Type B pancreatic cell (in vitro differentiated cells): Measurements from ENCODE around the gene PHYHIPL. TPM values are rescaled to one million over a fixed set of nuclear protein-coding genes. Genes with fewer than 3 reads are reported as not detected.

Source experiments
- DNase-seq: peaks from one replicate; pipeline ENCODE4 v3.0.0; 2021; ENCODE audit warnings: mixed read lengths; ENCODE audit not compliant: unreplicated experiment; ENCODE audit errors: extremely low spot score
- H3K27ac Mint-ChIP-seq: 2 replicates; pipeline ENCODE4 v1.8.0; 2021; ENCODE audit warnings: mild to moderate bottlenecking, mixed read lengths
- H3K27me3 Mint-ChIP-seq: 2 replicates; pipeline ENCODE4 v1.8.0; 2021; ENCODE audit warnings: mixed read lengths
- H3K36me3 Mint-ChIP-seq: 2 replicates; pipeline ENCODE4 v1.8.0; 2021; ENCODE audit warnings: mixed read lengths
- H3K4me1 Mint-ChIP-seq: one replicate; pipeline ENCODE4 v1.8.0; 2021; ENCODE audit warnings: mixed read lengths; ENCODE audit not compliant: unreplicated experiment
- H3K4me3 Mint-ChIP-seq: 2 replicates; pipeline ENCODE4 v1.8.0; 2021; ENCODE audit warnings: mild to moderate bottlenecking, mixed read lengths
- H3K9me3 Mint-ChIP-seq: 2 replicates; pipeline ENCODE4 v1.8.0; 2021; ENCODE audit warnings: mixed read lengths
- total RNA-seq: library from RNA; stranded (reverse); gene quantifications from 2 replicates; pipeline ENCODE4 v1.2.1, GENCODE V29; 2021; ENCODE audit warnings: low replicate concordance
- TF ChIP-seq, protein P1 (sequence below): fragments of 200-600 bp; sonication (generic); conservative IDR thresholded peaks from 2 replicates; pipeline ENCODE4 v1.5.0; 2021; ENCODE audit warnings: antibody characterized with exemption, mild to moderate bottlenecking

PHYHIPL gene
- total RNA-seq, 1 donor from 2014 or later: 14.3 TPM

DNA sequence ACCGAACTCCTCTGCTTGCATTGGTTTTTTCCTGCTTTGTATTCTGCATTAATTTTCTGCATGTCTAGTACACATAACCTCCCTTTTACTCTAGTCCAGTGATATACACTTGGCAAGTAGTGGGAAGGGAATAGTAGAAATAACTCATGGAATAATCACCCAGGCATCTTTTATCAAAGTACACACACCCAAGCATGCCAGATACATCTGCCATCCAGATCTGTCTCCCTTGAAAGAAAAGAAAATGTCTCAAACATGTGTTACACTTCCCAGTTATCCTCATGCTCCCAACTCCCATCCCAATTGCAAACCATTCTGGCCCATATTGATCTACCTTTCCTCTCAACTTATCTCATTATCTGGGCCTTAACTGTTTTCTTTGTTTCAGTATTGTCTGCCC lies 79.0 kb downstream of the PHYHIPL start:
- Mint-ChIP-seq H3K4me1 (no peaks in the 10 kb centered on the region), H3K27me3 (no peaks in the 10 kb centered on the region), H3K4me3 (no peak overlapping the region), H3K9me3 (no peaks in the 10 kb centered on the region), H3K27ac (no peak overlapping the region), H3K36me3 (peaks cover 8% of the 10 kb centered on the region)
- TF ChIP-seq, protein P1, sequence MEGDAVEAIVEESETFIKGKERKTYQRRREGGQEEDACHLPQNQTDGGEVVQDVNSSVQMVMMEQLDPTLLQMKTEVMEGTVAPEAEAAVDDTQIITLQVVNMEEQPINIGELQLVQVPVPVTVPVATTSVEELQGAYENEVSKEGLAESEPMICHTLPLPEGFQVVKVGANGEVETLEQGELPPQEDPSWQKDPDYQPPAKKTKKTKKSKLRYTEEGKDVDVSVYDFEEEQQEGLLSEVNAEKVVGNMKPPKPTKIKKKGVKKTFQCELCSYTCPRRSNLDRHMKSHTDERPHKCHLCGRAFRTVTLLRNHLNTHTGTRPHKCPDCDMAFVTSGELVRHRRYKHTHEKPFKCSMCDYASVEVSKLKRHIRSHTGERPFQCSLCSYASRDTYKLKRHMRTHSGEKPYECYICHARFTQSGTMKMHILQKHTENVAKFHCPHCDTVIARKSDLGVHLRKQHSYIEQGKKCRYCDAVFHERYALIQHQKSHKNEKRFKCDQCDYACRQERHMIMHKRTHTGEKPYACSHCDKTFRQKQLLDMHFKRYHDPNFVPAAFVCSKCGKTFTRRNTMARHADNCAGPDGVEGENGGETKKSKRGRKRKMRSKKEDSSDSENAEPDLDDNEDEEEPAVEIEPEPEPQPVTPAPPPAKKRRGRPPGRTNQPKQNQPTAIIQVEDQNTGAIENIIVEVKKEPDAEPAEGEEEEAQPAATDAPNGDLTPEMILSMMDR: no peak
- DNase-seq: no peak

DNA sequence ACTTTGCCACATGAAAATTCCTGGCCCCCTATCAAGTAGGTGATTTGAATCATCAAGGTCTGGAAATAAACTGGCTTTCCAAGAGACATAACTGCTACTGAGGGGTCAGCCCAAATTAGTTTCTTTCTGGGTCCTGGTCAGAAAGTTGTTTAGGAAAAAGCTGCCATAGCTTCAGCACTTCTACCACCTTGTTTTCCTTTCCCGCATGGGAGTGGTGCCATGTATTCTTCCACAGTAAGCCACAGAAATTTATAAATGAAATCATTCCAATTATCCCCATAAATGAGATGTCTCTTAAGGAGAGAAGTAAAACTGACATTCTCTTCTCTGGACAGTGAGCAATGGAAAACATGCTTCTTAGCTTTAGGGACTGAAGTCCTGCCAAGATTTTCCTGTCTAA lies 80.8 kb downstream of the PHYHIPL start:
- Mint-ChIP-seq H3K27ac (no peak overlapping the region), H3K4me1 (no peaks in the 10 kb centered on the region), H3K9me3 (no peaks in the 10 kb centered on the region), H3K4me3 (no peak overlapping the region), H3K27me3 (no peaks in the 10 kb centered on the region), H3K36me3 (peaks cover 5% of the 10 kb centered on the region)
- DNase-seq: no peak
- TF ChIP-seq, protein P1: no peak

DNA sequence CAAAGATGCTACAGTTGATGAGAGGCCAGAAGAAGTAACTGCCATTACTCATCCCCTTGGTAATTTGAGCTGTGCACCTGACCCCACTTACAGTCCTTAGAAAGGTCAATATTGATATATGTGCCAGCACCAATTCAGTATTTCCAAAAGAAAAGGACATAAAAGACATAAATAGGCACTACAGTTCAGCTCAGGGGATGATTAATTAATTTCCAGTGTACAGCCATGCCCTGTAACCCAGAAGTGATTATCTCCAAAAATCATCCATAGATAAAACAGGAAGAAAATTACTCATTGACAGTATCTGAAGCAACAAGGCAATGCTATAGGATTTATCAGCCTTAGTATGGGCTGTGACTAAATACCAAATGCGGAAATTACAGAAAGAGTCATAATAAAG lies 82.4 kb downstream of the PHYHIPL start:
- Mint-ChIP-seq H3K27ac (no peak overlapping the region), H3K4me1 (no peaks in the 10 kb centered on the region), H3K4me3 (no peak overlapping the region), H3K36me3 (peaks cover 5% of the 10 kb centered on the region), H3K9me3 (no peaks in the 10 kb centered on the region), H3K27me3 (no peaks in the 10 kb centered on the region)
- DNase-seq: no peak
- TF ChIP-seq, protein P1: no peak

DNA sequence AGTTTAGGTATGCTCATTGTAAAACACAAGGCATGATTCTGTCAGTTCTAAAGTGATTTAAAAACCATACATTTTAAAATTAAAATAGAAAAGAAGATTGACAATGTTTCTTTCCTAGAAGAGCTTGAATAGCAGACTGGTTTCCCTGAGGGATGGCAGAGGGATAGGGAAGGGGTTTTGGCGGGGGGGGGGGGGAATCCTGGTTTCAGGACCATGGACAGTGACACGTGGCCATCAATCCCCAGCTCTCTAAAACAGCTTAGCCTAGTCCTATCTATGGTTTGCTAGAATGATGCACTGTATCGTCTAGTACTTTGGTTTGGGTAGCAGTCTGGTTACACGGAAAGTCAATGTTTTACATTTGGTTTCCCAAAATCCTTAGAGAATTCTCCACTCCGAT lies 88.7 kb downstream of the PHYHIPL start:
- Mint-ChIP-seq H3K4me1 (no peaks in the 10 kb centered on the region), H3K9me3 (no peaks in the 10 kb centered on the region), H3K36me3 (peaks cover 5% of the 10 kb centered on the region), H3K27ac (no peak overlapping the region), H3K4me3 (no peak overlapping the region), H3K27me3 (no peaks in the 10 kb centered on the region)
- TF ChIP-seq, protein P1: no peak
- no peak for DNase-seq

DNA sequence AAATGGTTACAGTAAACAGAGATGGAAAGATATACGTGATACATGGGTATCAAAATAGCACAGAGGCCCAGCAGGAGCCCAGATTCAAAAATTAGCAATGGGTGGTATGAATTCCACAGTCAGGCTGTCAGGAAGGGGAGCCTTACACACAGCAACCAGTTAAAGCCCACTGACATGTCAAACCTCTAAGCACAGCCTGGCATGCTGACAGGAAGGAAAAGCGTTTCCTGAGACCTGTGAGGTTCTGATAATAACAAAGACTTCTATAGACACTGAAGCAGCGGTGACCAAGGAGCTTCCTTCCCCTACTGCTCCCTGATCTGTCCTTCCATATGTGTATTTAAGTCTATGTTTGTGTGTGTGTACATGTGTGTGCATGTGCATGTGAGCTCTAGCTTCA lies 89.9 kb downstream of the PHYHIPL start:
- TF ChIP-seq, protein P1: no peak
- Mint-ChIP-seq H3K27ac (no peak overlapping the region), H3K36me3 (no peaks in the 10 kb centered on the region), H3K4me1 (no peaks in the 10 kb centered on the region), H3K9me3 (no peaks in the 10 kb centered on the region), H3K27me3 (no peaks in the 10 kb centered on the region), H3K4me3 (no peak overlapping the region)
- DNase-seq: no peak

DNA sequence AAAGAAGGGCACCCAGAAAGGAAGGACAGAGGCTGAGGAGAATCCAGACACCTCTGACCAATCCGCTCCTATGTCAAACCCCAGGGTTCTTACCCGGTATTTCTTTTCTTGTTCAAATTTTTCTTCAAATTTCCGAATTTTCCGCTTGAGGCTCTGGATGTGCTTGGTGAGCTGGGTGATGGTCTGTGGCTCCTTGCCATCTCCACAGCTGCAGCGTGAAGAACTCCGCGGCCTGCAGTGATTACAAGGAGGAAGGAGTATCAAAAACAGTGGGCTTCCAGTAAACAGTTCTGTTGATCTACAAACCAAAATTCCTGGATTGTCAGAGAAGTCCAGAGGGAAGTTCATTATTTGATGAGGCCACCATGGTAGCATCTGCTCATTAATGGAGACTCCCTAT lies 92.0 kb downstream of the PHYHIPL start:
- TF ChIP-seq, protein P1: no peak
- Mint-ChIP-seq H3K4me3 (no peak overlapping the region), H3K27me3 (no peaks in the 10 kb centered on the region), H3K36me3 (no peaks in the 10 kb centered on the region), H3K9me3 (no peaks in the 10 kb centered on the region), H3K27ac (no peak overlapping the region), H3K4me1 (no peaks in the 10 kb centered on the region)
- no peak for DNase-seq
